AML-193 (cell line): ENCODE results near the gene CAGE1.
"Not testable (repeated sequence)": the region's sequence is repeated elsewhere in the genome, so short reads cannot be mapped to it uniquely, and the experiment has no call there.

Source experiments
- DNase-seq, 2 experiments: peaks; one replicate each; lab custom pipeline; 2025; lab: John Stamatoyannopoulos, UW

Gene CAGE1

GRCh38 chr6:7338031-7338430, 51.5 kb downstream of the CAGE1 start:
- no peak for DNase-seq

GRCh38 chr6:7335519-7335918, 54.0 kb downstream of the CAGE1 start:
- no peak for DNase-seq

GRCh38 chr6:7334685-7335084, 54.9 kb downstream of the CAGE1 start:
- DNase-seq: no peak

- peak in 1 of 2 experiments; percentile 16 for DNase-seq
These were observed 57.3 kb downstream of the CAGE1 start for GRCh38 chr6:7332090-7332745.

- no peak for DNase-seq
These were observed 58.1 kb downstream of the CAGE1 start for GRCh38 chr6:7331452-7331851.

GRCh38 chr6:7328243-7328642, 61.3 kb downstream of the CAGE1 start:
- no peak for DNase-seq

- DNase-seq: no peak
These were observed 63.8 kb downstream of the CAGE1 start for GRCh38 chr6:7325750-7326149.

- DNase-seq: peak; percentile 92 to 93
These were observed 65.0 kb downstream of the CAGE1 start for GRCh38 chr6:7324520-7324919.

- no peak for DNase-seq
These were observed 66.5 kb downstream of the CAGE1 start for GRCh38 chr6:7323074-7323473.

- not testable (repeated sequence) for DNase-seq
These were observed 67.7 kb downstream of the CAGE1 start for GRCh38 chr6:7321866-7322265.

- DNase-seq: not testable (repeated sequence)
These were observed 70.1 kb downstream of the CAGE1 start for GRCh38 chr6:7319406-7319805.

- DNase-seq: no peak
These were observed 72.0 kb downstream of the CAGE1 start for GRCh38 chr6:7317538-7317937.

- DNase-seq: no peak
These were observed 72.6 kb downstream of the CAGE1 start for GRCh38 chr6:7316658-7317533.

- DNase-seq: no peak
These were observed 73.6 kb downstream of the CAGE1 start for GRCh38 chr6:7315948-7316365.

- not testable (repeated sequence) for DNase-seq
These were observed 74.2 kb downstream of the CAGE1 start for GRCh38 chr6:7315087-7315947.

- no peak for DNase-seq
These were observed 75.1 kb downstream of the CAGE1 start for GRCh38 chr6:7314414-7314813.

- DNase-seq: no peak
These were observed 75.9 kb downstream of the CAGE1 start for GRCh38 chr6:7313505-7314165.

GRCh38 chr6:7312616-7313504, 76.7 kb downstream of the CAGE1 start, which contains the start of gene SSR1:
Gene SSR1, minus strand, starts transcription at chr6:7313199. Its CDS starts 79 bp downstream, at chr6:7313120.
- peak; percentile 99 for DNase-seq

- peak; percentile 29 for DNase-seq
These were observed 77.5 kb downstream of the CAGE1 start for GRCh38 chr6:7311917-7312615.

GRCh38 chr6:7311176-7311575, 78.4 kb downstream of the CAGE1 start:
- DNase-seq: no peak
